ENCODE measurements around the gene FHOD3.
"Not testable (repeated sequence)": the region's sequence is repeated elsewhere in the genome, so short reads cannot be mapped to it uniquely, and the experiment has no call there.

Gene FHOD3

GRCh38 chr18:36782710-36783109 is 485.2 kb downstream of the FHOD3 start:
- no peak for DNase-seq (ENCODE audit: low read depth in 2 of 2)

GRCh38 chr18:36783792-36784191 is 486.3 kb downstream of the FHOD3 start:
- DNase-seq (ENCODE audit: low read depth in 2 of 2), result no peak

- no peak for DNase-seq (ENCODE audit: low read depth in 2 of 2)
Observed at GRCh38 chr18:36786686-36787085, 489.2 kb downstream of the FHOD3 start.

- DNase-seq (ENCODE audit: low read depth in 2 of 2), result no peak
Observed at GRCh38 chr18:36792634-36793283, 495.2 kb downstream of the FHOD3 start.

- no peak for DNase-seq (ENCODE audit: low read depth in 2 of 2)
Observed at GRCh38 chr18:36798738-36799473, 501.4 kb downstream of the FHOD3 start.

- DNase-seq (ENCODE audit: low read depth in 2 of 2), result no peak
Observed at GRCh38 chr18:36805105-36805504, 507.6 kb downstream of the FHOD3 start.

- no peak for DNase-seq (ENCODE audit: low read depth in 2 of 2)
Observed at GRCh38 chr18:36808681-36809080, 511.2 kb downstream of the FHOD3 start.

- no peak for DNase-seq (ENCODE audit: low read depth in 2 of 2)
Observed at GRCh38 chr18:36809590-36810381, 512.3 kb downstream of the FHOD3 start.

- DNase-seq (ENCODE audit: low read depth in 2 of 2), result no peak
Observed at GRCh38 chr18:36811430-36811829, 513.9 kb downstream of the FHOD3 start.

- no peak for DNase-seq (ENCODE audit: low read depth in 2 of 2)
Observed at GRCh38 chr18:36811955-36812354, 514.4 kb downstream of the FHOD3 start.

- no peak for DNase-seq (ENCODE audit: low read depth in 2 of 2)
Observed at GRCh38 chr18:36812678-36813077, 515.2 kb downstream of the FHOD3 start.

GRCh38 chr18:36813101-36813775 is 515.7 kb downstream of the FHOD3 start:
- DNase-seq (ENCODE audit: low read depth in 2 of 2), result no peak

- DNase-seq (ENCODE audit: low read depth in 2 of 2), result no peak
Observed at GRCh38 chr18:36813824-36814223, 516.3 kb downstream of the FHOD3 start.

- DNase-seq (ENCODE audit: low read depth in 2 of 2), result no peak
Observed at GRCh38 chr18:36814994-36815393, 517.5 kb downstream of the FHOD3 start.

- DNase-seq (ENCODE audit: low read depth in 2 of 2), result not testable (repeated sequence)
Observed at GRCh38 chr18:36816096-36816495, 518.6 kb downstream of the FHOD3 start.

- no peak for DNase-seq (ENCODE audit: low read depth in 2 of 2)
Observed at GRCh38 chr18:36817039-36817438, 519.5 kb downstream of the FHOD3 start.

- no peak for DNase-seq (ENCODE audit: low read depth in 2 of 2)
Observed at GRCh38 chr18:36818652-36819051, 521.1 kb downstream of the FHOD3 start.

GRCh38 chr18:36819621-36820020 is 522.1 kb downstream of the FHOD3 start:
- DNase-seq (ENCODE audit: low read depth in 2 of 2), result no peak

GRCh38 chr18:36821681-36822080 is 524.2 kb downstream of the FHOD3 start:
- DNase-seq (ENCODE audit: low read depth in 2 of 2), result no peak

- no peak for DNase-seq (ENCODE audit: low read depth in 2 of 2)
Observed at GRCh38 chr18:36825526-36825925, 528.0 kb downstream of the FHOD3 start.

GRCh38 chr18:36826556-36826955 is 529.0 kb downstream of the FHOD3 start:
- DNase-seq (ENCODE audit: low read depth in 2 of 2), result no peak

- DNase-seq (ENCODE audit: low read depth in 2 of 2), result no peak
Observed at GRCh38 chr18:36828157-36828629, 530.7 kb downstream of the FHOD3 start.
